Stimulated activated CD4-positive, alpha-beta T cell treated with anti-CD3 and anti-CD28 coated beads, Interleukin-15, amount 100 ng/mL, for 48 hours (primary cell): ENCODE data around the gene SIRT3.

Source experiments
- DNase-seq, 2 donors: peaks; one replicate each; pipeline ENCODE4 v3.0.0-alpha.2; 2020; ENCODE audit warnings: low read depth in 2 of 2

The SIRT3 gene

DNA sequence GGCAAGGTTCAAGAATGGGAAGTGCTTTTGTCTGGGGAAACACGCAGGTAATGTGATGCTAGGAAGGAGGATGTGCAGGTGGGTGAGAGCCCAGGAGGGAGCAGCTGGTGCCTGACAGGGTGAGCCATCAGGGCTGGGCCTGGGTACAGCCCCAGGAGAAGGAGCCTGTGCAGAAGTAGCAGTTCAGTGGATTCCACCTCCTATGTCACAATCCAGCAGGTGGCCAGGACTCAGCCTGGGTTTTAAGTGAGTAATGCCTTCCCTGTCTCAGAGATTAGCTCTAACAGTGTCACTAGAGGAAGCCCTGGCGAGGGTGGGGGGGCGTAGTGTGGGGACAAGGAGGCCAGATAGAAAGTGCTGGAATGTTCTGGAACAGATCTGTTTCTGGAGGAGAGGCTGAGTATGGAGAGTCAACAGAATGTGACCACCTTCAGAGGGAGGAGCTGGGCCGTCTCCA, 20.5 kb downstream of the SIRT3 start:
- DNase-seq, result no peak

DNA sequence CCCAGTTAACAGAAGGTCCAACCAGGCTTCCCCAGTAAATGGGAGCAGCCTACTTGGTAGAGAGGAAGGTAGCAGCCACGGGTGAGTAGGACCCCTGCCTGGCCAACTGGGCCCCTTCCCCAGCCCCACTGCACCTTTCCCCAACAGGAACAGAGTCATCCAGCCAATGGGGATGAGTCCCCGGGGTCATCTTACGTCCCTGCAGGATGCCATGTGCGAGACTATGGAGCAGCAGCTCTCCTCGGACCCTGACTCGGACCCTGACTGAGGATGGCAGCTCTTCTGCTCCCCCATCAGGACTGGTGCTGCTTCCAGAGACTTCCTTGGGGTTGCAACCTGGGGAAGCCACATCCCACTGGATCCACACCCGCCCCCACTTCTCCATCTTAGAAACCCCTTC, 22.1 kb downstream of the SIRT3 start:
- DNase-seq, result no peak

DNA sequence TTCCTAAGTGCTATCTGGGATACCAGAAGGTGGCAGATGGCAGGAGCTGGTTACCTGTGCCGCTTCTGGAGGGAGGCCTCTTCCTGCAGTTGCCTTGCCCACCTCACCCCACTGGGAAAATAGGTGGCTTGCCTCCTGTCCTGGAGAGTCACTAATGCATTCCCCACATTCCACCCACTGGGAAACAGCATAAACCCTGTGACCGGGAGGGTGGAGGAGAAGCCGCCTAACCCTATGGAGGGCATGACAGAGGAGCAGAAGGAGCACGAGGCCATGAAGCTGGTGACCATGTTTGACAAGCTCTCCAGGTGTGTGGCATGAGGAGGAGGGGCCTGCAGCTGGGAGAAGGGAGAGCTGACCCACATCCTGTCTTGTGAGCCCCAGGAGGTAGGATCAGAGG, 23.0 kb downstream of the SIRT3 start:
- no peak for DNase-seq

DNA sequence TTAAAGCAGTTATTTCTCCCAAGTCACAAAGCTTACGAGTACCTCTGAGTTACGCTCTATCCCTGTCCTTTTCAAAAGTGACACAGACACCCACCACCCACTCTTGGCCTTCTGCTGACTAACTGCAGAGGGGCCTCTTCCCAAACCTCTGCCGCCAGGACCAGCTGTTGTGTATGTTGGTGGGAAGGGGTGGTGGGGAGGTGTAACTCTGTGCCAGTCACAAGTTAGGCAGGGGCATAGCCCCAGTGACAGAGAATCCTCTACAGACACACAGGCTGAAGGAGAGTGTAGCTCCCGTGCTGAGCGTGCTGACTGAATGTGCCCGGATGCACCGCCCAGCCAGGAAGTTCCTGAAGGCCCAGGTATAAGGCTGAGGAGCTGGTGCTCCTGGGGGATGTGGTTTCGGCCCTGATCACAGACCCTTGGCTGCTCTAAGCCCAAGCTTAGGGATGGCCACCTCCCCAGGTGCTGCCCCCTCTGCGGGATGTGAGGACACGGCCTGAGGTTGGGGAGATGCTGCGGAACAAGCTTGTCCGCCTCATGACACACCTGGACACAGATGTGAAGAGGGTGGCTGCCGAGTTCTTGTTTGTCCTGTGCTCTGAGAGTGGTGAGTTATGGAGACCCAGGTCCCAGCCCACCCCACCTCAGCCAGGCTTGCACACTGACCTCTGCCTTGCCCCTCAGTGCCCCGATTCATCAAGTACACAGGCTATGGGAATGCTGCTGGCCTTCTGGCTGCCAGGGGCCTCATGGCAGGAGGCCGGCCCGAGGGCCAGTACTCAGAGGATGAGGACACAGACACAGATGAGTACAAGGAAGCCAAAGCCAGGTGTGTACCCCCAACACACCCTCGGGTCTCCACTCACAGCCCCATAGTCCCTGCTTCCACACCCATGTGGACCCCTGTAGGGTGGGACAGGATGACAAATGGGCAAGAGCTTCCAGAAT, 23.7 kb downstream of the SIRT3 start:
- no peak for DNase-seq

DNA sequence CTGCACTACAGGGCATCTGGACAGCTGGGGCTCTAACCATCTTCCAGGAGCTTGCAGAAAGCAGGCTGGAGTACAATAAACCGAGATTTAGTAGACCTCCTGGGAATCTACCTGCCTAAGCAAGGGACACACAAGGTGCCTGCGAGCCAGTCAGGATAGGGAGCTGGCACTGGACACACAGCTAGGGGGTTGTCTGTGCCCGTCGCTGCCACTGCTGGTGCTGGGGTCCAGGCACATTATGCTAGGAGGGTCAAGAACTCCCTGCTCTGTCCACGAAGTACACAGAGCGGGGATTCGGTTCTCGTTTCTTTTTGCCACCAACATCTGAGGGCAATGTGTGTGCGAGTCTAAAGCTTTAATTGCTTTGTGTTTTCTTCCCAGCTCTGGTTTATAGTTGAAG, 24.4 kb downstream of the SIRT3 start:
- no peak for DNase-seq

DNA sequence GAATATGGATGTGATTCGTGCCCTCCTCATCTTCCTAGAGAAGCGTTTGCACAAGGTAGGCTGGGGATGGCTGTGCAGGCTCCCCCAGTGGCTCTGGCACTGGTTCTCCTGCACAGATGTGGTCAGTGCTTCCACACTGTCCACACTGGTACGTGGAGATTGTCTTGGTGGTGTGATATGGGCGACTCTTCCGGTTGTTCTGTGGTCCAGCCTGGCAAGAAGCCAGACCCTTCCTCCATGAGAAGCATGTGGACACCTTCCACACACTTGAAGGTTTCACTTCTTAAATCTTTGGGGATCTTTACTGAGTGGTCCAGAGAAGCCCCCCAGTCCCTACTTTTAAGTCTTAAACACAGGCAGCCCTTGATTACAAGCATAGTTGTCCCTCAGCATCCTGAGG, 24.8 kb downstream of the SIRT3 start:
- DNase-seq, result no peak

DNA sequence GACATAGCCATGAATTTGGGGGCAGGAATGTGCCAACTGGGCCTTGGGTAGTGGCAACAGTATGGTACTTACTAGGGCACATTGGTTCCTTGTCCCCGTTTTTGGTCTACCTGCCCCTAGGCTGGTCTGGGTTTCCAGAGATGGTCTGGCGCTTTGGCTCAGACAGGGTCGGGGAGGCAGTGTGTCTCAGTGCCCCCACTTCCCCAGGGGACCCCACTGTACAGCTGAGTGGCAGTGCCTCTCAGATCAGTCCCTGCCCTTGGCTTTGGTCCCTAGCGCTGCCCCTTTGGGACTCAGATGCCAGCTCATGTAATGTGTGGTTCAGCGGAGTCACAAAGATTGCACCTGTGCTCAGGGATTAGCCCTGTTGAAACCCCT, 25.4 kb downstream of the SIRT3 start:
- no peak for DNase-seq

DNA sequence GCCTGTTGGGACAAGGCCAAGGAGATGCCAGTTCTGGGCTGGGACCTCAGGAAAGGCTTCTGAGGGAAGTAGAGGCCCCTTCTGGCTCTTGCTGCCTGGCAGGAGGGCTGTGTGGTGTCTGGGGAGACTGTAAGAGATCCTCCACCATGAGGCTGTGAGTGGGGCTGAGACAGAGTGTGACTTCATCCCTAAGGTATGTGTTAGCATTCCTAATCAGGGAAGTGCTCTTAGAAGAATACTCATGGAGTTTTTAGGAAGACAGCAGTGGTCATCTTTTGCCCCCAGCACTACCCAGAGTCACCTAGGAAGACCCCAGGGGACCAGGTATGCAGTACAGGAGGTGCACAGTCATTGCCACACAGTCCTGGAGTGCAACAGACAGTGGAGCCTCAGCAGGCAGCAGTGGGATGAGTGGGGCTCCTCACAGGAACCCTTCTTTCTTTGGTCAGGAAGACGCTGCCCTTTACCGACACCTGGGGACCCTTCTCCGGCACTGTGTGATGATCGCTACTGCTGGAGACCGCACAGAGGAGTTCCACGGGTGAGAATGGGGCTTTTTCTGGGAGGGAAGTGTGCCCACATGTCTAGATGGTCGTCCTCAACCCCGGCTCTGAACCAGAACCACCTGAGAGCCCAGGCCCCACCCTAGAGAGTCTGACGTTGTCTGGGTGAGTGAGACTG, 25.9 kb downstream of the SIRT3 start:
- no peak for DNase-seq

DNA sequence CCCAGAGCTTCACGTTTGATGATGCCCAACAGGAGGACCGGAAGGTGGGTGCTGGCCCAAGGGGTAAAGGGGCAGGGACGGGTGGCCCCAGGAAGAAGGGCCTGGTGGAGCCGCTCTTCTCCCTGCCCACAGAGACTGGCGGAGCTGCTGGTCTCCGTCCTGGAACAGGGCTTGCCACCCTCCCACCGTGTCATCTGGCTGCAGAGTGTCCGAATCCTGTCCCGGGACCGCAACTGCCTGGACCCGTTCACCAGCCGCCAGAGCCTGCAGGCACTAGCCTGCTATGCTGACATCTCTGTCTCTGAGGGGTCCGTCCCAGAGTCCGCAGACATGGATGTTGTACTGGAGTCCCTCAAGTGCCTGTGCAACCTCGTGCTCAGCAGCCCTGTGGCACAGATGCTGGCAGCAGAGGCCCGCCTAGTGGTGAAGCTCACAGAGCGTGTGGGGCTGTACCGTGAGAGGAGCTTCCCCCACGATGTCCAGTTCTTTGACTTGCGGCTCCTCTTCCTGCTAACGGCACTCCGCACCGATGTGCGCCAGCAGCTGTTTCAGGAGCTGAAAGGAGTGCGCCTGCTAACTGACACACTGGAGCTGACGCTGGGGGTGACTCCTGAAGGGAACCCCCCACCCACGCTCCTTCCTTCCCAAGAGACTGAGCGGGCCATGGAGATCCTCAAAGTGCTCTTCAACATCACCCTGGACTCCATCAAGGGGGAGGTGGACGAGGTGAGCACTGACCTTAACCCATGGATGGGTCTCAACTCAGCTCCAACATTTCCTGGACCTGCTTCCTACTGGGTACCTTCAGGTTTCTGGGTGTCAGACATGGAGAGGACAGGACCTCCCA, 26.6 kb downstream of the SIRT3 start:
- no peak for DNase-seq

DNA sequence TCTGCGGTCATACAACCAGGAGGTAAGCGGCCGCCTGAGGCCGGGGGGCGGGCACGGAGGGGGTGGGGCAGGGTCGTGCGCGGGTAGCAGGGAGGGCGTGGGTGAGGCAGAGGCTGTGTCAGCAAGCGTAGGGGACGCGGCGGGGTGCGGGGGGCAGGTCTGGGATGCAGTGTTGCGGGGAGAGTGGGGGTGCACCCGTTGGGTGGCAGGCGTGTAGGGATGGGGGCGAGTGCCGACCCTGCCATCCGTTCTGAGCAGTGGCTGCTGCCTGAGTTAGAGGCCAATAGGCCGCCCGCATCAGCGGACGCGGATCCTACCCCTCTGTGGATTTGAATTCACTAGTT, 27.3 kb downstream of the SIRT3 start:
- DNase-seq, result no peak

DNA sequence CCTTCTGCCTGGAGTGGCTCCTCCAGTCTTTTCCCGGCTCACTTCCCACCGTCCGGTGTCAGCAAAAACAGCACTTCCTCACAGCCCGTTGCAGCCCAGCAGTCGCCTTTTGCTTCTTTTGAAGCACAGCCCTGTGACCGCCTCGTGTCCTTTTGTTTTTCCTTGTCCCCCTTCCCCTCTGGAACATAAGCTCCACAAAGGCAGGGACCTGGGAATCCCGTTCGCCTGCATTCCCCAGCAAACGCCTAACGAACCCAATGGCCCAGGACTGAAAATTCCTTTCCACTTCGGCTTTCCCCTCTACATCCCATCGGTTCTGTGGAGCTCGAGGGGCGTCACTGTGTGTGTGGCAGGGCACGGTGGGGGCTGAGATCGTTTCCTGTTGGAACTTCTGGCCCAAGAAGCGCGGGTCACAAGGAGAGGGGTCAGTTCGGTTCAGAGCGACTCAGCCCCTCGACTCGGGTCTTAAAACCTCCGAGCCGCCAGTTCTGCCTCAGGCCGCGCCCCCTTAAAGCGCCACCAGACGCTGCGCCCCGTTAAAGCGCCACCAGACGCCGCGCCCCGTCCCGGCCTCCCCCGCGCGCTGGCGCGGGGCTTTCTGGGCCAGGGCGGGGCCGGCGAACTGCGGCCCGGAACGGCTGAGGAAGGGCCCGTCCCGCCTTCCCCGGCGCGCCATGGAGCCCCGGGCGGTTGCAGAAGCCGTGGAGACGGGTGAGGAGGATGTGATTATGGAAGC, 27.8 kb downstream of the SIRT3 start:
- DNase-seq, result peak; percentile 59 to 76

DNA sequence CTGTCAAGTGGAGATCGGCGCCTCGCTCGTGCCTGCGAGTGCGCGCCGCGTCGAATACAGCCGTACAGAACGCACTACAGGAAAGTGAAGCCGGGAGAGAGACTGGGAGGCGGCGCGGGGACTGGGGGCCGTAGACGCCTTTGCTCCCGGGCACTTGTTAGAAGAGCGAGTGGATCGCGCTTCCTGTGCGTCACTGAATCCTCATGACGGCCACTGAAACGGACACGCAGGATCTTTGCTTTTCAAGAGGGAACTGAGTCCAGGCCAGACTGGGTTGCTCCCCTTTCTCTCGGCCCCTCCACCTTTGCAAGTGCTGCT, 28.3 kb downstream of the SIRT3 start:
- peak; percentile 29 to 34 for DNase-seq

DNA sequence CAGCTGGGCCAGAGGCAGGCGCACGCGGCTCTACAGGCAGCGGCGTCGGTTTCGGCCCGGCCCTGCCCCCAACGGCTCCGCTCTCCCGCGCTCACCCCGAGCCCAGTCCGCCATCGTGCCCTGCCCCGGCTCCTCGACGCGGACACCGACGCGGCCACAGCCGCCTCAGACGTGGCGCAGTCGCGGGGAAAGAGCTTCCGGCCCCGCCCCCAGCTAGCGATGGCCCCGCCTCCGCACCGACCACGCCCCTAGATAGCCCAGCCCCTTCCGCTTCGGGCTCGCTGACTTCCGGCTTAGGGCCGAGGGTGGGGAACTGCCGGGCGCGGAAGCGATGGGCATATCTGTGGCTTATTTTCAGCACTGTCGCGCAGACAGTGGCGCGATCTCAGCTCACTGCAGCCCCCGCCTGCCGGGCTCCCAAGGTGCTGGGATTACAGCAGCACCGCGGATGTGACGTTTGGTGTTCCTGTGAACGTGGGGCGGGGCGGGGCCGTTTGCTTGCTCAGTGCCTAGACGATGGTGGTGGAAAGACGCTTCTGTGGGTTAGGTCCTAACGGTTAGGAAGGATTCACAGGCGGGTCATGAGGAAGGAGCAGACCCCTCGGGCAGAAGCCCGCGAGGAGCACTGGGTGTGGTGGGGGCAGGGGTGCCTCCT, 28.8 kb downstream of the SIRT3 start, which contains the start of the genes BET1L and RIC8A:
TSS of gene BET1L (minus strand) at position 192 of the 655 bp plus-strand sequence. CDS start at position 114, 78 bp downstream.
TSS of gene RIC8A (plus strand) at position 501 of the 655 bp plus-strand sequence. CDS start 1,147 bp downstream, outside the sequence.
- peak; percentile 95 to 97 for DNase-seq

DNA sequence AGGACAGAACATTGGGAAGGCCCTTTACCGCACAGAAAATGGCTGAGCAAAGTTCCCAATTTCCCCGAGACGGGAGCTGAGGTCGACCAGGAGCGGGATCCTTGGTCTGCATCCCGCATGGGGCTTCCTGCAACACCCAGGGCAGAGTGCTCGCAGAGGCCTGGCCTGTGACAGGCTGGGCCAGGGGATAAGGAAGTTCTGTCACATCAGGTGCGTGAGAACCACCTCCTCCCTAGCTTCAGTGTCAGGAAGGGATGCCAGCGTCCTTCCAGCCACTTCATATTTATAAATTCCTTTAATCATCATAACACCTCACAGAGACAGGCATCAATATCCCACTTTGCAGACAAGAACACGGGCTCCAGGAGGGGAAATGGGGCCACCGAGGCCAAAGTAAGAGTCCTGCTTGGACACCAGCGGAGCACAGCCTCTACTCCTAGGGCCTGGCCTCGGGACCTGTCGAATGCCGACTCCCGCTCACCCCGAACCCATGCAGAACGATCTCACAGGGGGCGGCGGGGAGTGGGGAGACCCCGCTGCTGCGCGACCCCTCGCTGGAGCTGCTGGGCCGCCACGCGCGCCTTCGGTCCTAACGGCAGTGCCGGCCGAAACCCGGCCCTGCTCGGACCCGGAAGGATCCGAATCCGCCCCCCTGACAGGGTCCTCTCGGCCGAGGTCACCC, 29.5 kb downstream of the SIRT3 start:
- DNase-seq, result no peak

DNA sequence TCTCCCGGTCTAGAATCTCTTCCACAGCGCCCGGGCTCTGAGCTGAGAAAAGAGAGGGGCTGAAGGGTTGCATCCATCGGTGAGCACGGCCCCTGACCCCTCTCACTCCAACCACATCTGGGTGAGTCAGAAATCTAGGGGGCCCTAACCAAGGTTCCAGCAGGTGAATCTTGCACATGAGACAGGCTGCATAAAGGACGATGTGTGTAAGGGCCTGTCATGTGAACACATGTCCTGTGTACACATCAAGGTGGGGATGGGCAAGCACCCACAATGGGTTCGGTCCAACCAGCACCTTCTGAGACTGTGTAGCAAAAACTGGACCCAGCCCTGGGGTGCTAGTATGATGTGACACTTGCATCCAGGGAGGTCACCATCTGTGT, 30.1 kb downstream of the SIRT3 start:
- no peak for DNase-seq

DNA sequence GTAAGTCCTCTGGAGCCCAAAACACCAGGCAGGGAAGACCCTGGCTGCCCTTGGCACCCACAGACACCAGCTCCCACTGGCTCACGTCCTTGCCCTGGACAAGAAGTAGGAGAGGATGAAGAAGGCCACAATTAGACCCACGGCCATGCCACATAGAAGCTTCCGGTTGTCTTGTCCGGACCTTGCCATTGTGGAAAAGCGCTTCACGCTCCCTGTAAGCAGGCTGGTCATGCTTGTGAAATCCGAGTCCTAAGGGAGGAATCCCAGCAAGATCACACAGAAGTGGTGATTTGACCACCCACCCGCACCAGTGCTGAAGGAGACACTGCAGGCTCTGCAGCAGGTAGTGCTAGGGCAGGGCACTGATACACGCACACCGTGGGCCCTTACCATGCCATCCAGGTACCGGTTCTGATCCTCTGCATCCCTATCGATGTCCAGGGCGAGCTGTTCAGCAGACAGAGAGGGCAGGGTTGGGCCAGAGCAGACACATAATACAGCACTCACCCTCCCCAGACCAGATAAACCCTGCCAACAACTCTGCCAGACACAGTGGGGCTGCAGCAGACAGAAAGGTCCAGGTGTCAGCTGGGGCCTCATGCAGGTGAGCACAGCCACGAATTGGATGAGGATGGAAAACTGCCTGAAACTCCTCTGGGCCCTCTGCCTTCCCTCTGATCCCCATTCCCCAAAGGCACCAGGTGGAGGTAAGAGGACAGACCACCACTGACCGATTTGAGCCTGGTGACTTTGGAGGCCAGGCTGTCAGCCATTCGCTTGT, 30.7 kb downstream of the SIRT3 start:
- no peak for DNase-seq

DNA sequence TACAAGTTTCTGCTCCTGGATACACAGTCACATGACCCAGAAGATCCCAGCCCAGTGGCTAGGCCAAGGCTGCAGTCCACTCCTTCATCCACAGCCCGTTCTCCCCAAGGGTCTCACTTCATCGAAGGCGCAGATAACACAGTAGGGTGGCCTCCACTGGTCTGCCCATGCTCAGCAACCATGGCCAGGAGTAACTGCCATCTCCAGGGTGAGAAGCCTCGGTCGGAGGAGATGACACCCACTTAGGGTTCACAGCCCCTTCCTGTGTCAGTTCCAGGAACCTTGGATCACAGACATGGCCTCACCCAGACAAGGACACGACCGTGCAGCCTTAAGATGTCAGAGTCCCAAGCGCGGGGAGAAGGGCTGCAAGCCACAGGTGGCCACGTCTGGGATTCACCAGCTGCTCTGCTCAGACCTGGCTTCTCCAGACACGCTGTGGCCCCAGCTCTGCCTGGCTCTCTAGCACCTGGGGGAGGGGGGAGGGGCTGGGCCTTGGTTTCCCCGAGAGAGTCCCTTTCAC, 31.5 kb downstream of the SIRT3 start:
- no peak for DNase-seq

DNA sequence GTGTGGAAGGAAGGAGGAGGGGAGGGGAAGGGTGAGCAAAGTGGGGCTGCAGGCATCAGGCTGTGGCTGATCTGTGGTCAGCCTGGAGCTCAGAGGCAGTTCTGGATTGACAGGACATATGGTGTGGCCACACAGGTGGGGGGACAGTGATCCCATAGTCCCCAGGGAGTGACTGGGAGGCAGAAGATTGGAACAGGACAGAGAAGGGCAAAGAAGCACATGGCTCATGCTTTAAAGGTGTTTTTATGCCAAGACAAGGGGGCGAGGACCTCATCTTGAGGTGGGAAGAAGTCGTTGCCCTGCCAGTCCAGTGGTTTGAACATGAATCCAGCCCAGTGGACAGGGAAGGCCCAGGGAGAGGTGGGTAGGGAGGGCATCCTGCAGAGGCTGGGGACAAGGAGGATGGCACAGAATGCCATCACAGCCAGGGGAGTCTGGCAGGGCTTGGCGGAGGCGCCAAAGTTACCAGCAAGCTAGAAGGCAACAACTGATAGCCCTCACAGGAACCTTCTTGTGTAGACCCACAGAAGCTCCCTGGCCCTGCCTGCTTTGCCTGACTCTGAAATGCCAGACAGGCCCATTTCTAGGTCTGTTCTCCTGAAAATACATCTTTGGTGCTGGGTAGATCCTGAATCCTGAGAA, 32.1 kb downstream of the SIRT3 start:
- DNase-seq, result no peak
